ENCODE results near the gene YIF1A. TPM values are rescaled to one million over a fixed set of nuclear protein-coding genes. Genes with fewer than 3 reads are reported as not detected.

The YIF1A gene
- total RNA-seq, 1 donor from 2014 or later, result 78.7 TPM

DNA sequence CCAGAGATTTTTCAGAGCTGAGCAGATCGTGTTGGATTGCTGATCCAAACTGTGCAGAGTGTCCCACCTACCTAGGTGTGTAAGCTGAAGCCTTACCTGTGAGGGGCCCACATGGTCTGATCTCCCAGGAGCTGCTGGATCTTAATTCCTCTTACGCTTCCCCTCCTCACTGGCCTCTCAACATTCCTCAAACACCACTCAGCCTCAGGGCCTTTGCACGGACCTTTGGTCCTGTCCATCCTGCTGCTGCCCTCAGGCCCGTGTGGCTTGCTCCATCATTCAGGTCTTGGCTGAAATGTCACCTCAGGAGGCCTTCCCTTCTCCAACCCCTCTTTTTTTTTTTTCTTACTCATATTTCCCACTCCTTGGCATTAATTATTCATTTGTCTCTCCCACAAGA, 41.6 kb downstream of the YIF1A start:
- DNase-seq (ENCODE audit: low spot score), result no peak

DNA sequence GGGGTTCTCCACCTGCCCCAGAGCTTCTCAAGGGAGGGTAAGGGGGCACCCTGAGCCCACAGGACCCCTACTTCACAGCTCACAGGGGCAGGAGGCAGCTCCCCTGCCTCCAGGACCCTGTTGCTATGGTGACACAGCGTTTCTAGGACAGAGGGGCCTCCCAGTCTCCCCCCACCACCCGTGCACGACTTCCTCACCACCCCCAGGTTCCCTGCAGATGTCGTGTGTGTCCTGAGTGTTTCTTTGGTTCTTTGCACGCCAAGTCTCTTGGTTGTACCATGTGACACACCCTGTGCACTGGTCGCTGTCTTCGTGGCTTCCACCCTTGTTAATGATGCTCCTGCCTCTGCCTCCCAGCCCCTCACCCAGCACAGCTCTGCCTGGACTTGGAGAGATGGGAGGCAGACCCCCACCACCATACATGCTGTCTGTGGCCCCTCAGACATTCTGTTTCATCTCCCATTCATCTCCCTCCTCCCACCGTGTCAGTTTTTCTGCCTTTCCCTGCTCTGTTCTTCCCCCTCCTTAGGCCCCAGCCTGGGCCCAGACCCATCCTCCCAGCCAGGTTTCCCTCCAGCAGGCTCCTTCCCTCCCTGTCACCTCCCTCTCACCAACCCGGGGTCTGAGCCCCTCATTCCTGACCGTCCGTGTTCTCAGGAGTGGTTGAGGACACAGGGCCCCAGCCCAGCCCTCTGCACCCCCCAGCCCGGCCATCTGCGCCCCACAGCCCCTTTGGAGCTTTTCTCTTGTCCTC, 45.0 kb downstream of the YIF1A start:
- no peak for DNase-seq (ENCODE audit: low spot score)

DNA sequence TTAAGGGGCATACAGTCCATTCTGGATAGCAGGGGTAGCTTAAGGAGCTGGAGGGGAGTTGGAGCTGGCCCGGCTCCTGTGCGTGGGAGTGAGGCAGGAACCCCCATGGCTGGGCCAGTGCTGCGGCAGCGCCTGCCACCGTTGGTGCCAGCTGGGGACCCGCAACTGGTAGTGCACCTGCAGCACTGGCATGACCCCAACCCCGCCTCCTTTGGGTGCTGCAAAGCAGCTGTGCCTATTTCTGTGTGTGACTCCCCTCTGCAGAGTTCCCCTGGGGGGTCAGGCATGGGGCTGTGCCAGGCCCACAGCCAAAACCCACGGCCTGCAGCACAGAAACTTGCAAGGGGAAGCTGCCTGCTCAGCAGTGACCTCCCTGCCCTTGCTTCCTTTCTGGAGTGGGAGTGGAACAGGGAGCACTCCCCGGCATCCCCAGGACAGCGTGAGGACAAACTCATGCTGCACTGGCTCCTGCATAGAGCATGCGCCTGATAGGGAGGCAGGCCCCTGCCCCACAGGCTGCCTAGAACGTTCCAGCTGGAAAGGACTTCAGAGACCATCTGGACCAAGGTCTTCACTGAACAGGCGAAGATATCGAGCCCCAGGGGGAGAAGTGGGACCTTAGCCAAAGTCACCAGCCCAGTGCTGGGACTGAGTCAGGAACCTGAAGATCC, 46.7 kb downstream of the YIF1A start:
- no peak for DNase-seq (ENCODE audit: low spot score)

DNA sequence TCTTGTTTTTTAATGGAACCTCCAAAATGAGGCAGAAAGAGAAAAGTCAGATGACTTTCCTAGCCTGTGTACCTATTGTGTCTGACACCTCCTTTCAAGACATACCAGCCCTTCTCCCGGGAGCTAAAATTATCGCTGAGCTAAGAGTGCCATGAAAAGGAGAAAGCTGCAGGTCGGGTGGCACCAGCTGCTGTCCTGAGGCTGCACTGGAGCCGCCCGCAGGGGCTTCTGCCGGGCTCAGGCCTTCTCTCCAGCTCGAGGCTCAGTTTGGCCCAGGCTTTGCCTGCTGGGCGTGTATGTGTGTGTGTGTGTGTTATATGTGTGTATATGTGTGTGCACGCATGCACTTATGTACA, 48.2 kb downstream of the YIF1A start:
- no peak for DNase-seq (ENCODE audit: low spot score)

DNA sequence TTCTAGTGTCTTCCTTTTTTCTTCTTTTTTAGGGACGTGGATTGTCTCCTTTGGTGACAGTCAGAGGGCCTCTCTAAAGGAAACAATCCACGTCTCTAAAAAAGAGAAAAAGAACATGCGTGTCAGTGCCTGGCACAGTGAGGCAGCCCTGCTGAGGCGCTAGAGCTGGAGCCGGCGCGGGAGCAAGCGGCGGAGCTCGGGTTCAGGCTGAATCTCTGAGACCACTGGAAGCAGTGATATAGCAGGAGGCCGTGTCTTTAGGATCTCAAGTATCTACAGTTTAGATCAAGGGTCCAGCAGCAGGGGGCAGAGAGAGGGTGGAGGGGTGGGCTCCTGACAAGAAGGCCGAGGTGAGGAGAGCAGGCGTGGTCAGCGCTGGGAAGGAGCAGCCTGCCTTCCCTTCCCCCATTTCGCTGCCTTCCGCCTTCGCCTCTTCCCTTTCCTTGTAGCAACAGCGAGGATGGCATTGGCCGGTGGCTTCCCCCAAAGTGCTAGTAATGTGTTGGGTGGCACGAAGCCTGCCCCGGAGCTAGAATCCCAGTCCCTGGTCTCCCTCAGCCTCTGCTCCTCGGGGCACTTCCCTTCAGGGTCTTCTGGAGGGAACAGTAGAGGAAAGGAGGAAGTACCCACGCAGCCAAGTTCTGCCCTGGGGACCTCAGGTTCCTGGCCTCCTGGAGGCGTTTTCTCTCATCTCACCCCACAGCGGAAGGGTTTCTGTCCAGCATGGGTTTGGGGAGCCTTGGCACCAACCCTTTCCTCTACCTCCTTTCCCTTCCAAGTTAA, 48.8 kb downstream of the YIF1A start:
- DNase-seq (ENCODE audit: low spot score), result no peak

DNA sequence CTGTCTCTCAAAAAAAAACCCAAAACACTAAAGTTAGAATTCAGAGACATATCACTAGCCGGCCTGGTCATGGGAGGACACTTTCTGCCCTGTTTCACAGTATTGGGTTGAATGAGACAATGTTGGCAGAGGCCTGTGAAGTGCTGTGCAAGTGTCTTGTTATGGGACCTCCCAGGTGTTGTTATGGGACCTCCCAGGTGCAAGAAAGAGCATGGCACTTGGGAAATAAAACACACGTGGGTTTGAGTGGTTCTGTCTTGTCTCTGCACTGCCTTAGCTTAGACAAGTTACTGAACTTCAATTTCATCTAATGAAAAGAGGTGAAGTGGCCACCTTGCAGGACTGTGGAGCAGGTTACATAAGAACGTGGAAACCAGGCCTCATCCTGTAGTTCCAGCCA, 49.4 kb downstream of the YIF1A start:
- DNase-seq (ENCODE audit: low spot score), result no peak

DNA sequence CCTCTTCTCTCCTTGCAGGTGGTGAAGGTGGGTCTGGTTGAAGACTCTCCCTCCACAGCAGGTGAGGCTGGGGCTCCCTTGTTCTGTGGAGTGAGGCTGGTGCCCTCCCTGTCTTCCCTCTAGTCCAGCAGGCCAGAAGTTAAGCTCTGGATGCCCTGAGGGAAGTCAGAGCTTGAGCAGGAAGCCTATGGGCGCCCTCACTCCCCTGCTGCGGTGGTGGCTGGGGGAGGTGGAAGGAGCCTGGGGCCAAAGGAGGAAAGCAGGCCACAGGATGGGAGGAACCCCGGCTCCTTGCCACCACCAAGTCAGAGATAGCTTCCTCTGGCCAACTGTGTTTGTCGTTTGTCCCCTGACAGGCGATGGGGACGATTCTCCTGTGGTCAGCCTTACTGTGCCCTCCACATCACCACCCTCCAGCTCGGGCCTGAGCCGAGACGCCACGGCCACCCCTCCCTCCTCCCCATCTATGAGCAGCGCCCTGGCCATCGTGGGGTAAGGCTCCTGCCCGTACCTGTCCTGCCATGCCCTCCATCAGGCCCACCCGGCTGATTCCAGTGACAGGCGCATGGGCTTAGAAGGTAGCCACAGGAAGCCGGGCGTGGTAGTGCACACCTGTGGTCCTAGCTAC, 50.0 kb downstream of the YIF1A start:
- DNase-seq (ENCODE audit: low spot score), result no peak

DNA sequence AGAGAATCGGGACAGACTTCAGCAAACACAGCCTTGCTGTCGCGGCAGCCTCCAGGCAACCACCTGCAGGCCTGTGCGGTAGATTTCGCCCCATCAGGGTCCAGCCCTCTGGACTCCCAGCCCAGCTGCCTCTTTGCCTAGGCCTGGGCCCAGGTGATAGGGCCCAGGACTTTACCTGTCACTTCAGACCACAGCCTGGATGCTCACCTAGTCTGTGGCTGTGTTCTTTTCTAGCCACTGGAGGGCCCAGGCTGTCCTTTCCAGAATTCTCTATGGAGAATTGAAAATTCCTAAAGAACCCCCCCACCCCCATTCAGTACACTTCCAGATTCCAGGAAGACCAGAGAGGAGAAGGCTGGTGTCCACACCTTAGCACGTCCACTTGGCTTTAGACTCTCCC, 51.1 kb downstream of the YIF1A start:
- no peak for DNase-seq (ENCODE audit: low spot score)

DNA sequence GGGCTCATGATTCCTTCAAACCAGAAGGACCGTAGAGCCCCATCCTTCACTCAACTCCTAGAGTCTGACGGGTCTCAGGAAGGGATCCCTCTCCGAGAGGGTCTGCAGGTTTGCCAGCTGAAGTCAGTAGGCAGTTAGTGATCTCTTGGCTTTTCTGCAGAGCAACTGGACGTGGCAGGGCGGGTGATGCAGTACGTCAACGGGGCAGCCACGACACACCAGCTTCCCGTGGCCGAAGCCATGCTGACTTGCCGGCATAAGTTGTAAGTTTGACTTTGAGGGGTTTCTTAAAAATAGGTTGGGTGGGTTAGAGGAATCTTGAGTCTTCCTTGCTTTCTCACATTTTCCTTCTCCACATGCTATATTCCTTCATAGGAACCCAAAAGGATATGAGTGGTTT, 53.8 kb downstream of the YIF1A start:
- no peak for DNase-seq (ENCODE audit: low spot score)

Other genes with a start within 250 kb of the YIF1A start
- not detected for gene GAL3ST3, start 240.0 kb downstream of the YIF1A start, total RNA-seq
- gene SF3B2, start 236.8 kb downstream of the YIF1A start, total RNA-seq, result 156 TPM
- 87.2 TPM for gene PACS1, start 218.9 kb downstream of the YIF1A start, total RNA-seq
- gene KLC2, start 31.4 kb downstream of the YIF1A start, total RNA-seq, result 31.3 TPM
- 157 TPM for gene RAB1B, start 20.5 kb downstream of the YIF1A start, total RNA-seq
- 2.2 TPM for gene CNIH2, start 11.0 kb downstream of the YIF1A start, total RNA-seq
- gene TMEM151A, start 2.8 kb upstream of the YIF1A start, total RNA-seq, result not detected
- 49.2 TPM for gene CD248, start 27.9 kb upstream of the YIF1A start, total RNA-seq
- 16.7 TPM for gene RIN1, start 47.3 kb upstream of the YIF1A start, total RNA-seq
- gene BRMS1, start 56.0 kb upstream of the YIF1A start, total RNA-seq, result 25.7 TPM
- gene B4GAT1, start 58.5 kb upstream of the YIF1A start, total RNA-seq, result 15.2 TPM
- 13.0 TPM for gene SLC29A2, start 82.6 kb upstream of the YIF1A start, total RNA-seq
- 1.2 TPM for gene NPAS4, start 131.9 kb upstream of the YIF1A start, total RNA-seq
- 47.0 TPM for gene MRPL11, start 149.7 kb upstream of the YIF1A start, total RNA-seq
- 11.0 TPM for gene PELI3, start 177.8 kb upstream of the YIF1A start, total RNA-seq
- gene DPP3, start 191.3 kb upstream of the YIF1A start, total RNA-seq, result 66.3 TPM
- 59.8 TPM for gene BBS1, start 221.5 kb upstream of the YIF1A start, total RNA-seq